H1 (cell line): ENCODE measurements around the gene PHLPP2. TPM values are rescaled to one million over a fixed set of nuclear protein-coding genes. Genes with fewer than 3 reads are reported as not detected.

Source experiments
- CTCF ChIA-PET: fragments of 300-600 bp; sonication (Branson Sonifier 250); formaldehyde crosslinking; loops from one replicate; lab custom pipeline; 2021; ENCODE audit not compliant: partially characterized antibody; lab: Charles Lee
- POLR2A ChIA-PET: fragments of 300-600 bp; sonication (Branson Sonifier 250); formaldehyde crosslinking; loops from one replicate; lab custom pipeline; 2021; ENCODE audit warnings: inconsistent platforms; ENCODE audit not compliant: partially characterized antibody; lab: Charles Lee
- DNase-seq, 2 experiments: peaks; one replicate each; pipeline versions ENCODE4 v3.0.0 to v3.0.0-alpha.2; 2010 to 2022; ENCODE audit warnings: low spot score in 2 of 2, low read depth in 1 of 2, mixed read lengths in 1 of 2
- FAIRE-seq: peaks from 2 replicates; lab custom pipeline; 2011; peaks lifted over from hg19 to GRCh38; lab: Jason Lieb, UNC
- H2AFZ ChIP-seq: 2 replicates; pipeline ENCODE4 v1.8.1; 2012; ENCODE audit warnings: low read length, inconsistent platforms
- H2AK5ac ChIP-seq: 2 replicates; pipeline ENCODE4 v1.6.1; 2013; ENCODE audit warnings: low read depth, low read length
- H2BK120ac ChIP-seq: replicated peaks from 2 replicates; pipeline ENCODE3; 2013; ENCODE audit warnings: low read depth, low read length, inconsistent platforms
- H2BK12ac ChIP-seq: 2 replicates; pipeline ENCODE4 v1.6.1; 2013; ENCODE audit warnings: low read depth, low read length
- H2BK15ac ChIP-seq: 2 replicates; pipeline ENCODE4 v1.6.1; 2013; ENCODE audit warnings: low read length
- H2BK20ac ChIP-seq: 2 replicates; pipeline ENCODE4 v1.6.1; 2013; ENCODE audit warnings: low read length
- H2BK5ac ChIP-seq: 2 replicates; pipeline ENCODE4 v1.6.1; 2013; ENCODE audit warnings: low read depth, low read length
- H3K14ac ChIP-seq: 2 replicates; pipeline ENCODE4 v1.6.1; 2013; ENCODE audit warnings: inconsistent platforms; ENCODE audit not compliant: insufficient read length
- H3K18ac ChIP-seq: 2 replicates; pipeline ENCODE4 v1.6.1; 2013; ENCODE audit warnings: low read length; ENCODE audit errors: extremely low read depth
- H3K23ac ChIP-seq: 2 replicates; pipeline ENCODE4 v1.6.1; 2013; ENCODE audit warnings: inconsistent platforms; ENCODE audit not compliant: insufficient read length
- H3K23me2 ChIP-seq: 2 replicates; pipeline ENCODE4 v1.6.1; 2013; ENCODE audit warnings: low read depth, low read length
- H3K27ac ChIP-seq: 2 replicates; pipeline ENCODE4 v1.6.1; 2011; ENCODE audit warnings: low read depth, low read length, inconsistent platforms
- H3K27me3 ChIP-seq, 4 experiments: replicated peaks in 1 of 4; 1 replicate in 1 of 4; 2 replicates in 3 of 4; pipeline versions ENCODE4 v1.6.1 to v1.8.1; 2011 to 2013; ENCODE audit warnings: low read length in 3 of 4, mild to moderate bottlenecking in 3 of 4, inconsistent platforms in 2 of 4, mixed read lengths in 2 of 4, moderate library complexity in 1 of 4; ENCODE audit not compliant: control insufficient read depth in 3 of 4, insufficient read depth in 3 of 4; ENCODE audit errors: extremely low read depth in 1 of 4
- H3K36me3 ChIP-seq, 4 experiments: 2 replicates each; pipeline versions ENCODE4 v1.6.1 to v1.8.1; 2011 to 2013; ENCODE audit warnings: mild to moderate bottlenecking in 4 of 4, low read length in 3 of 4, moderate library complexity in 2 of 4, control low read depth in 1 of 4, inconsistent platforms in 1 of 4; ENCODE audit not compliant: insufficient read depth in 4 of 4, control insufficient read depth in 2 of 4
- H3K4ac ChIP-seq: replicated peaks from 2 replicates; pipeline ENCODE3; 2013; ENCODE audit warnings: low read length, low read depth, mixed read lengths, inconsistent platforms; ENCODE audit not compliant: insufficient read length
- H3K4me1 ChIP-seq, 4 experiments: replicated peaks in 1 of 4; 1 replicate in 1 of 4; 2 replicates in 3 of 4; pipeline versions ENCODE4 v1.6.1 to v1.8.1; 2011 to 2013; ENCODE audit warnings: low read length in 3 of 4, inconsistent platforms in 2 of 4, mixed read lengths in 1 of 4; ENCODE audit not compliant: insufficient read depth in 4 of 4, control insufficient read depth in 3 of 4
- H3K4me2 ChIP-seq, 2 experiments: 2 replicates each; pipeline versions ENCODE4 v1.6.1 to v1.8.1; 2011 to 2013; ENCODE audit warnings: low read depth in 2 of 2, low read length in 2 of 2, control low read depth in 1 of 2, inconsistent platforms in 1 of 2, mild to moderate bottlenecking in 1 of 2; ENCODE audit not compliant: insufficient read depth in 1 of 2
- H3K4me3 ChIP-seq, 4 experiments: fragments of 200-600, 300-600 bp in 1 of 4; sonication (generic), shearing (Covaris generic), sonication (Bioruptor Twin) in 1 of 4; 2 replicates each; pipeline versions ENCODE4 v1.5.1 to v1.8.1; 2011 to 2016; ENCODE audit warnings: low read length in 4 of 4, low read depth in 3 of 4, control low read depth in 2 of 4, inconsistent platforms in 2 of 4, mild to moderate bottlenecking in 2 of 4, mixed read lengths in 1 of 4, moderate library complexity in 1 of 4; ENCODE audit not compliant: insufficient read depth in 2 of 4; ENCODE audit errors: extremely low read depth in 1 of 4
- H3K56ac ChIP-seq: replicated peaks from 2 replicates; pipeline ENCODE3; 2013; ENCODE audit warnings: low read depth, mild to moderate bottlenecking, mixed read lengths, low read length, inconsistent platforms; ENCODE audit not compliant: insufficient read length
- H3K79me1 ChIP-seq: 2 replicates; pipeline ENCODE4 v1.6.1; 2013; ENCODE audit warnings: low read depth, low read length, control low read depth
- H3K79me2 ChIP-seq, 2 experiments: 2 replicates each; pipeline versions ENCODE4 v1.6.1 to v1.8.1; 2012 to 2013; ENCODE audit warnings: low read length in 2 of 2, mild to moderate bottlenecking in 2 of 2, inconsistent platforms in 1 of 2; ENCODE audit not compliant: insufficient read depth in 2 of 2, control insufficient read depth in 1 of 2
- H3K9ac ChIP-seq, 4 experiments: replicated peaks in 1 of 4; 1 replicate in 1 of 4; 2 replicates in 3 of 4; pipeline versions ENCODE4 v1.6.1 to v1.8.1; 2011 to 2013; ENCODE audit warnings: low read depth in 3 of 4, low read length in 3 of 4, control low read depth in 2 of 4, mild to moderate bottlenecking in 2 of 4, moderate library complexity in 2 of 4, inconsistent platforms in 1 of 4; ENCODE audit errors: extremely low read depth in 1 of 4
- H3K9me3 ChIP-seq, 2 experiments: 2 replicates each; pipeline versions ENCODE4 v1.6.1 to v1.8.1; 2012 to 2013; ENCODE audit warnings: mild to moderate bottlenecking in 2 of 2, moderate library complexity in 2 of 2, control low read depth in 1 of 2, inconsistent platforms in 1 of 2, low read depth in 1 of 2, low read length in 1 of 2, mixed read lengths in 1 of 2; ENCODE audit not compliant: insufficient read depth in 2 of 2
- H4K20me1 ChIP-seq, 2 experiments: replicated peaks in 1 of 2; 2 replicates each; pipeline versions ENCODE3 to v1.8.1; 2011 to 2013; ENCODE audit warnings: inconsistent platforms in 2 of 2, low read length in 2 of 2, mild to moderate bottlenecking in 1 of 2; ENCODE audit not compliant: insufficient read depth in 2 of 2, control insufficient read depth in 1 of 2
- H4K5ac ChIP-seq: 2 replicates; pipeline ENCODE4 v1.6.1; 2013; ENCODE audit warnings: low read length, low read depth, mixed read lengths, inconsistent platforms; ENCODE audit not compliant: insufficient read length
- H4K8ac ChIP-seq: 2 replicates; pipeline ENCODE4 v1.8.0; 2013; ENCODE audit warnings: mild to moderate bottlenecking, moderate library complexity, low read length, inconsistent platforms; ENCODE audit not compliant: insufficient read depth; ENCODE audit errors: extremely low read depth
- H4K91ac ChIP-seq: replicated peaks from 2 replicates; pipeline ENCODE3; 2013; ENCODE audit warnings: low read length, mixed read lengths, inconsistent platforms; ENCODE audit not compliant: insufficient read length
- CHD2 ChIP-seq: IDR thresholded peaks from 2 replicates; pipeline ENCODE4 v1.6.1; 2012; ENCODE audit warnings: low read length, improper control_type of control experiment
- RAD21 ChIP-seq, 2 experiments: IDR thresholded peaks in 1 of 2; conservative IDR thresholded peaks in 1 of 2; 2 replicates each; pipeline ENCODE4 v1.6.1; 2011; ENCODE audit warnings: low read depth in 2 of 2, low read length in 2 of 2, improper control_type of control experiment in 1 of 2, inconsistent platforms in 1 of 2, mild to moderate bottlenecking in 1 of 2, moderate library complexity in 1 of 2
- RFX5 ChIP-seq: IDR thresholded peaks from 2 replicates; pipeline ENCODE4 v1.6.1; 2011; ENCODE audit warnings: low read depth, low read length, improper control_type of control experiment, borderline replicate concordance
- SIRT6 ChIP-seq: IDR thresholded peaks from one replicate; pipeline ENCODE4 v1.7.1; 2012; ENCODE audit warnings: low read length, inconsistent platforms
- TCF12 ChIP-seq: IDR thresholded peaks from 2 replicates; pipeline ENCODE4 v1.6.1; 2011; ENCODE audit warnings: low read depth, mild to moderate bottlenecking, low read length
- TEAD4 ChIP-seq: IDR thresholded peaks from 2 replicates; pipeline ENCODE4 v1.6.1; 2012; ENCODE audit warnings: low read depth, low read length, inconsistent platforms, mixed read lengths
- WGBS, 2 experiments: shearing (Covaris generic) in 1 of 2; methylation state at CpG; one replicate each; pipeline versions ENCODE4 v1.1.6 to v1.1.7; 2013 to 2015; ENCODE audit warnings: low lambda C conversion rate in 2 of 2, mixed read lengths in 2 of 2, inconsistent platforms in 1 of 2, low coverage in 1 of 2, missing lambda C conversion rate in 1 of 2; ENCODE audit not compliant: insufficient replicate concordance in 2 of 2, insufficient coverage in 1 of 2, insufficient read length in 1 of 2; ENCODE audit errors: extremely low coverage in 1 of 2, missing lambda C conversion rate in 1 of 2; 5-methylcytosine and 5-hydroxymethylcytosine counted together
- polyA plus RNA-seq, 7 experiments: library from polyadenylated mRNA; depleted of rRNA in 3 of 7; stranded (reverse) in 5 of 7; unstranded in 2 of 7; fragments of >200 nt in 5 of 7; fragments of 200-250 nt in 2 of 7; gene quantifications; 1 replicate in 5 of 7; 2 replicates in 1 of 7; 4 replicates in 1 of 7; pipeline versions ENCODE4 v1.2.1 to v1.2.3, GENCODE V29; 2011 to 2013; ENCODE audit warnings: missing spikeins in 2 of 7, mixed read lengths in 2 of 7
- total RNA-seq: library from RNA; stranded (reverse); fragmentation: NEBNext Ultra II Directional; extraction: Animal tissue kit (Norgen Biotek cat#: 25700); gene quantifications from 2 replicates; pipeline ENCODE4 v1.2.1, GENCODE V29; 2021
- TF ChIP-seq, protein P1 (sequence below): IDR thresholded peaks from 2 replicates; pipeline ENCODE4 v1.6.1; 2012; ENCODE audit warnings: low read length, inconsistent platforms

Gene PHLPP2
- total and polyA plus RNA-seq, 2 of the 8 experiments (the other 6 are each of a cell fraction or from before 2014, with no cell fraction given): 7.3 to 12.9 TPM

DNA sequence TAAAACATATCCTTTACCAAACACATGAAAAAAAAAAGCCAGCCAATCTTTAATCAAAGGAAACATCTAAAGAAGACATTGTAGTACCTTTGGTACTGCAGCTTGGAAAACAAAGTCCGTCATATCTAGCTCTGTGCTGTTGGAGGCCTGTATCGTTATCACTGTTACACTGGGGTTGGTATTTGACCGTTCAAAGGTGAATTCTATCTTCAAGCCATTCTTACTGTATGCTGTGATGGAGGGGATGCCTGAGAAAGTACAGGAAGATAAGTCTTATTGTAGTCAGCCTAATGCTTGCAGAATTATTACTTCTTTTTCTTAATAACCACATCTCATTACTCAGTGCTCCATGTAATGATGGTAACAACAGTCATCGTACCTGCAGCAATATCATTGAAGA lies 14.4 kb upstream of the PHLPP2 start:
- no peak for DNase-seq
- H3K4me2 ChIP-seq: no peak overlapping the region
- POLR2A ChIA-PET: interaction anchor here (0.6 kb wide), 1 partner anchor 9 kb away, joined by 3 read pairs; no protein-coding TSS in a partner anchor
- TF ChIP-seq, protein P1, sequence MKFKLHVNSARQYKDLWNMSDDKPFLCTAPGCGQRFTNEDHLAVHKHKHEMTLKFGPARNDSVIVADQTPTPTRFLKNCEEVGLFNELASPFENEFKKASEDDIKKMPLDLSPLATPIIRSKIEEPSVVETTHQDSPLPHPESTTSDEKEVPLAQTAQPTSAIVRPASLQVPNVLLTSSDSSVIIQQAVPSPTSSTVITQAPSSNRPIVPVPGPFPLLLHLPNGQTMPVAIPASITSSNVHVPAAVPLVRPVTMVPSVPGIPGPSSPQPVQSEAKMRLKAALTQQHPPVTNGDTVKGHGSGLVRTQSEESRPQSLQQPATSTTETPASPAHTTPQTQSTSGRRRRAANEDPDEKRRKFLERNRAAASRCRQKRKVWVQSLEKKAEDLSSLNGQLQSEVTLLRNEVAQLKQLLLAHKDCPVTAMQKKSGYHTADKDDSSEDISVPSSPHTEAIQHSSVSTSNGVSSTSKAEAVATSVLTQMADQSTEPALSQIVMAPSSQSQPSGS: no peak
- TF ChIP-seq SIRT6 (no peak), RAD21 (IDR thresholded peaks at IDR 0.05 in 1 of 2, conservative IDR thresholded peaks at IDR 0.05 in 1 of 2; ENCODE audit: low read depth in 2 of 2, low read length in 2 of 2) (no peak), TEAD4 (no peak), RFX5 (no peak), TCF12 (no peak), CHD2 (no peak)
- H4K20me1 ChIP-seq: no peaks in the 10 kb centered on the region
- no peaks in the 10 kb centered on the region for H3K79me1 ChIP-seq
- no peaks in the 10 kb centered on the region for H3K79me2 ChIP-seq
- no peak overlapping the region for H3K4me3 ChIP-seq
- 95% methylated on average over 4 of the region's 4 CpGs; no CpG with 5 or more reads in 1 of the 2 experiments for WGBS, 2 experiments
- no peak overlapping the region for H3K56ac ChIP-seq
- no peaks in the 10 kb centered on the region for H3K9me3 ChIP-seq
- no peak overlapping the region for H2BK120ac ChIP-seq
- no peak overlapping the region for H2AFZ ChIP-seq
- H3K23me2 ChIP-seq: no peaks in the 10 kb centered on the region
- no peaks in the 10 kb centered on the region for H3K4me1 ChIP-seq
- H2AK5ac ChIP-seq: no peak overlapping the region
- no peaks in the 10 kb centered on the region for H3K27me3 ChIP-seq
- no peak overlapping the region for H3K4ac ChIP-seq
- no peak overlapping the region for H4K91ac ChIP-seq
- no peak overlapping the region for H2BK12ac ChIP-seq
- no peak overlapping the region for H2BK5ac ChIP-seq
- H4K8ac ChIP-seq: no peak overlapping the region
- no peak overlapping the region for H4K5ac ChIP-seq
- CTCF ChIA-PET: no interaction called here
- peaks cover 6 to 52% (median 20%) of the 10 kb centered on the region in 4 experiments; a peak in 7 of 8 replicates for H3K36me3 ChIP-seq
- H3K9ac ChIP-seq: no peak overlapping the region
- H3K23ac ChIP-seq: no peak overlapping the region
- H3K27ac ChIP-seq: no peak overlapping the region
- no peak overlapping the region for H3K18ac ChIP-seq
- H2BK20ac ChIP-seq: no peak overlapping the region
- no peak overlapping the region for H2BK15ac ChIP-seq
- no peak overlapping the region for H3K14ac ChIP-seq
- FAIRE-seq: no peak
